ENCODE measurements around the gene TCF3. TPM values are rescaled to one million over a fixed set of nuclear protein-coding genes. Genes with fewer than 3 reads are reported as not detected.

The TCF3 gene
- total and polyA plus RNA-seq, 2 of the 8 experiments (the other 6 are each of a cell fraction or from before 2014, with no cell fraction given), result 241 to 348 TPM

GRCh38 chr19:1599460-1599846, 53.0 kb downstream of the TCF3 start:
- Histone ChIP-seq H3K79me1 (ENCODE audit: low read depth, low read length) (peaks cover 16% of the 10 kb centered on the region), H3K4me1 (replicated peaks in 1 of 4; ENCODE audit: control insufficient read depth in 3 of 4, insufficient read depth in 4 of 4, low read length in 3 of 4) (0 out of 7 replicates have a peak, but pooled peaks cover 0 to 2% (median 0%) of the 10 kb centered on the region in 4 experiments), H3K23ac (ENCODE audit: insufficient read length) (no peak overlapping the region), H3K9me3 (ENCODE audit: insufficient read depth in 2 of 2, low read depth in 1 of 2, low read length in 1 of 2) (no peaks in the 10 kb centered on the region), H3K14ac (ENCODE audit: insufficient read length) (no peak overlapping the region), H2AFZ (ENCODE audit: low read length) (no peak overlapping the region), H3K9ac (replicated peaks in 1 of 4; ENCODE audit: extremely low read depth in 1 of 4, low read depth in 3 of 4, low read length in 3 of 4) (no peak overlapping the region), H3K79me2 (ENCODE audit: control insufficient read depth in 1 of 2, insufficient read depth in 2 of 2, low read length in 2 of 2) (peaks cover under 1 to 37% of the 10 kb centered on the region in 2 experiments; a peak in 3 of 4 replicates), H3K18ac (ENCODE audit: extremely low read depth, low read length) (no peak overlapping the region), H2BK120ac (replicated peaks; ENCODE audit: low read depth, low read length) (no peak overlapping the region), H2BK15ac (ENCODE audit: low read length) (no peak overlapping the region), H2BK20ac (ENCODE audit: low read length) (no peak overlapping the region), H3K36me3 (ENCODE audit: control insufficient read depth in 2 of 4, insufficient read depth in 4 of 4, low read length in 3 of 4) (peaks cover 10 to 27% (median 22%) of the 10 kb centered on the region in 4 experiments), H3K23me2 (ENCODE audit: low read depth, low read length) (no peaks in the 10 kb centered on the region), H2BK5ac (ENCODE audit: low read depth, low read length) (no peak overlapping the region), H4K5ac (ENCODE audit: insufficient read length, low read depth, low read length) (no peak overlapping the region), H4K20me1 (replicated peaks in 1 of 2; ENCODE audit: control insufficient read depth in 1 of 2, insufficient read depth in 2 of 2, low read length in 2 of 2) (peaks cover 11 to 25% of the 10 kb centered on the region in 2 experiments), H3K56ac (replicated peaks; ENCODE audit: insufficient read length, low read depth, low read length) (no peak overlapping the region), H4K91ac (replicated peaks; ENCODE audit: insufficient read length, low read length) (no peak overlapping the region), H3K4me3 (ENCODE audit: extremely low read depth in 1 of 4, insufficient read depth in 2 of 4, low read depth in 3 of 4, low read length in 4 of 4) (no peak overlapping the region), H3K27ac (ENCODE audit: low read depth, low read length) (no peak overlapping the region), H2AK5ac (ENCODE audit: low read depth, low read length) (no peak overlapping the region), H3K4me2 (ENCODE audit: insufficient read depth in 1 of 2, low read depth in 2 of 2, low read length in 2 of 2) (no peak overlapping the region), H4K8ac (ENCODE audit: extremely low read depth, insufficient read depth, low read length) (no peak overlapping the region; the same call in 1 of the 2 replicates), H3K4ac (replicated peaks; ENCODE audit: insufficient read length, low read depth, low read length) (no peak overlapping the region), H2BK12ac (ENCODE audit: low read depth, low read length) (no peak overlapping the region), H3K27me3 (replicated peaks in 1 of 4; ENCODE audit: control insufficient read depth in 3 of 4, extremely low read depth in 1 of 4, insufficient read depth in 3 of 4, low read length in 3 of 4) (no peaks in the 10 kb centered on the region)
- ChIA-PET CTCF (ENCODE audit: partially characterized antibody) (interaction anchor here (0.7 to 1.9 kb wide), 4 partner anchors 8 to 53 kb away, joined by 3 to 6 read pairs (median 4); no protein-coding TSS in a partner anchor), POLR2A (ENCODE audit: partially characterized antibody) (interaction anchor here (0.6 to 1.4 kb wide), 2 partner anchors 9 to 11 kb away, joined by 3 to 5 read pairs; no protein-coding TSS in a partner anchor)
- DNase-seq (ENCODE audit: low read depth in 1 of 2, low spot score in 2 of 2) (no peak), FAIRE-seq (no peak)
- 70% methylated on average over 2 of the region's 15 CpGs; no CpG with 5 or more reads in 1 of the 2 experiments for WGBS, 2 experiments (ENCODE audit: extremely low coverage in 1 of 2, insufficient coverage in 1 of 2, insufficient read length in 1 of 2, insufficient replicate concordance in 2 of 2, low coverage in 1 of 2, low lambda C conversion rate in 2 of 2, missing lambda C conversion rate in 1 of 2)
- TF ChIP-seq RAD21 (IDR thresholded peaks at IDR 0.05 in 1 of 2, conservative IDR thresholded peaks at IDR 0.05 in 1 of 2; ENCODE audit: low read depth in 2 of 2, low read length in 2 of 2) (no peak), SRF (IDR thresholded peaks at IDR 0.05; ENCODE audit: low read depth, low read length) (no peak), POU5F1 (IDR thresholded peaks at IDR 0.05; ENCODE audit: low read depth, low read length) (no peak), NANOG (IDR thresholded peaks at IDR 0.05; ENCODE audit: insufficient read depth, low read depth, low read length, poor library complexity, severe bottlenecking) (no peak)

Data from H1 (cell line).